ENCODE results near the gene PYGL.

GRCh38 chr14:50970886-50971781 lies 26.9 kb upstream of the PYGL start:
- TF ChIP-seq, protein P1, sequence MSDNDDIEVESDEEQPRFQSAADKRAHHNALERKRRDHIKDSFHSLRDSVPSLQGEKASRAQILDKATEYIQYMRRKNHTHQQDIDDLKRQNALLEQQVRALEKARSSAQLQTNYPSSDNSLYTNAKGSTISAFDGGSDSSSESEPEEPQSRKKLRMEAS (IDR thresholded peaks at IDR 0.05; ENCODE audit: insufficient read depth, insufficient read length) = no peak
- no peak for TF ChIP-seq POLR2A (IDR thresholded peaks at IDR 0.05; ENCODE audit: low read depth, low read length)
- TF ChIP-seq, protein P2, sequence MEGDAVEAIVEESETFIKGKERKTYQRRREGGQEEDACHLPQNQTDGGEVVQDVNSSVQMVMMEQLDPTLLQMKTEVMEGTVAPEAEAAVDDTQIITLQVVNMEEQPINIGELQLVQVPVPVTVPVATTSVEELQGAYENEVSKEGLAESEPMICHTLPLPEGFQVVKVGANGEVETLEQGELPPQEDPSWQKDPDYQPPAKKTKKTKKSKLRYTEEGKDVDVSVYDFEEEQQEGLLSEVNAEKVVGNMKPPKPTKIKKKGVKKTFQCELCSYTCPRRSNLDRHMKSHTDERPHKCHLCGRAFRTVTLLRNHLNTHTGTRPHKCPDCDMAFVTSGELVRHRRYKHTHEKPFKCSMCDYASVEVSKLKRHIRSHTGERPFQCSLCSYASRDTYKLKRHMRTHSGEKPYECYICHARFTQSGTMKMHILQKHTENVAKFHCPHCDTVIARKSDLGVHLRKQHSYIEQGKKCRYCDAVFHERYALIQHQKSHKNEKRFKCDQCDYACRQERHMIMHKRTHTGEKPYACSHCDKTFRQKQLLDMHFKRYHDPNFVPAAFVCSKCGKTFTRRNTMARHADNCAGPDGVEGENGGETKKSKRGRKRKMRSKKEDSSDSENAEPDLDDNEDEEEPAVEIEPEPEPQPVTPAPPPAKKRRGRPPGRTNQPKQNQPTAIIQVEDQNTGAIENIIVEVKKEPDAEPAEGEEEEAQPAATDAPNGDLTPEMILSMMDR (IDR thresholded peaks at IDR 0.05; ENCODE audit: extremely low read depth in 1 of 2, insufficient read depth in 1 of 2, low read depth in 1 of 2, low read length in 2 of 2) = no peak
- no peak for TF ChIP-seq POLR2AphosphoS5 (IDR thresholded peaks at IDR 0.05; ENCODE audit: insufficient read depth, low read depth, low read length)
- no peak for TF ChIP-seq MYC (IDR thresholded peaks at IDR 0.05; ENCODE audit: low read depth, low read length)
